Activated CD8-positive, alpha-beta memory T cell treated with anti-CD3 and anti-CD28 coated beads, Interleukin-2, amount 50 U/mL, for 1 hour (primary cell): Measurements from ENCODE around the gene CWC27.
A peak's percentile ranks its signal among the peaks of the same experiment; 100 is the strongest.
"Not testable (repeated sequence)": the region's sequence is repeated elsewhere in the genome, so short reads cannot be mapped to it uniquely, and the experiment has no call there.

Source experiments
- DNase-seq: peaks from one replicate; pipeline ENCODE4 v3.0.0-alpha.2; 2020; ENCODE audit errors: extremely low read depth

The CWC27 gene

DNA sequence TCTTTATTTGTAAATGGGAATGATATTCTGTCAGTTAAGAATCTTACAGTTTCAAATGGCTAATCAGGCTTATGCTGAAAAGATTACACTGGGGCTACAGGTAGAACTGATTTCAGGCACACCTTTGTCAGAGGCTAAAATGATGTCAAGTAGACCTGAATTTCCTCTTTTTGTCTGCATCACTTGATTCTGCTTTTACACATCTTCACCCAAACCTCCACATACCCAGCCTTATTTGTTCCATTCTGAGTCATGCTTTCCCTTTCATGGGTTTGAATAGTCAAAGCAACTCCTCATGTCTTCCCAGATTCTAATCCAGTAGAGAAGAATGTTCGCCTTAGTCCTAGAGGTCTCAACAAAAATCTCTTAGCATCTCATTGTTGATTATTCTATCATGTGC is 156.4 kb downstream of the CWC27 start:
- no peak for DNase-seq

DNA sequence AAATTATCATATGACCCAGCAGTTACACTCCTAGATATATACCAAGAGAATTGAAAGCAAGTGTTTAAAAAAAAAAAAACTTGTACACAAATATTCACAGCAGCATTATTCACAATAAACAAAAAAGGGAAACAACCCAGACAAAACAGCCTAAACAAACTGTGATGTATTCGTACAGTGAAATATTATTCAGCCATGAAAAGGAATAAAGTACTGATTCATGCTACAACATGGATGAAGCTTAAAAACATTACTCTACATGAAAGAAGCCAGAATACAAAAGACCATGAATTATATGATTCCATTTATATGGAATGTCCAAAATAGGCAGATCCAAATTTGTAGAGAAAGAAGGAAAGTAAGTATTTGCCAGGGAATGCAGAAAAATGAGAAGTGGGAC is 161.1 kb downstream of the CWC27 start:
- DNase-seq: no peak

DNA sequence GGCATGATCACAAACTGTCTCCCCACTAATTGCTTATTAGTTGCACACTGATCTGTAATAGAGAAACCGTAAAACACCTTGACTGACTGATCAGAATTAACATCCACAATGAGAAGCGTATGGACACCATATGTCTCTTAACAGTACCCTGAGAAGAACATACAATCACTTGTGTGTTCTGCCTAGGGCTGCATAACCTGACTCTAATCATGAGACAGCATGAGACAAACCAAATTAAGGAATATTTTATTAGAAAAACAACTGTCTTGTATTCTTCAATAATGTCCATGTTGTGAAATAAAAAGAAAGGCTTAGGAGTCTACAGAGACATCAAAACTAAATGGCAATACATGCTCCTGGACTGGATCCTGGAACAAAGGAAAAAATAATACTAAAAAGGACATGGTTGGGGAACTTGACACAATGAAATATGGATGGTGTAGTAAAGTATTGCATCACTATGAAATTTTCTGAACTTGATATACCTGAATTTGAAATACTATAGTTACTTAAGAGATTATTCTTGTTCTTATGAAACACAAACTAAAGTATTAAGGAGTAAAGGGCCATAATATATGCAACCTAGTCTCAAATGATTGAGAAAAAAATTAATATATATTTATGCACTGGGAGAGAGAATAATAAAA is 162.1 kb downstream of the CWC27 start:
- no peak for DNase-seq

DNA sequence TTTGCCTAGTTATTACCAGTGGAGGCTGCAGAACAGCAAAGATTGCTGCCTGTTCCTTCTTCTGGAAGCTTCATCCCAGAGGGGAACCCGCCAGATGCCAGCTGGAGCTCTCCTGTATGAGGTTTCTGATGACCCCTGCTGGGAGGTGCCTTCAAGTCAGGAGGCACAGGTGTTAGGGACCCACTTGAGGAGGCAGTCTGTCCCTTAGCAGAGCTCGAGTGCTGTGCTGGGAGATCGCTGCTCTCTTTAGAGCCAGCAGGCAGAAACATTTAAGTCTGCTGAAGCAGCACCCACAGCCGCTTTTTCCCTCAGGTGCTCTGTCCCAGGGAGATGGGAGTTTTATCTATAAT is 170.7 kb downstream of the CWC27 start:
- not testable (repeated sequence) for DNase-seq

DNA sequence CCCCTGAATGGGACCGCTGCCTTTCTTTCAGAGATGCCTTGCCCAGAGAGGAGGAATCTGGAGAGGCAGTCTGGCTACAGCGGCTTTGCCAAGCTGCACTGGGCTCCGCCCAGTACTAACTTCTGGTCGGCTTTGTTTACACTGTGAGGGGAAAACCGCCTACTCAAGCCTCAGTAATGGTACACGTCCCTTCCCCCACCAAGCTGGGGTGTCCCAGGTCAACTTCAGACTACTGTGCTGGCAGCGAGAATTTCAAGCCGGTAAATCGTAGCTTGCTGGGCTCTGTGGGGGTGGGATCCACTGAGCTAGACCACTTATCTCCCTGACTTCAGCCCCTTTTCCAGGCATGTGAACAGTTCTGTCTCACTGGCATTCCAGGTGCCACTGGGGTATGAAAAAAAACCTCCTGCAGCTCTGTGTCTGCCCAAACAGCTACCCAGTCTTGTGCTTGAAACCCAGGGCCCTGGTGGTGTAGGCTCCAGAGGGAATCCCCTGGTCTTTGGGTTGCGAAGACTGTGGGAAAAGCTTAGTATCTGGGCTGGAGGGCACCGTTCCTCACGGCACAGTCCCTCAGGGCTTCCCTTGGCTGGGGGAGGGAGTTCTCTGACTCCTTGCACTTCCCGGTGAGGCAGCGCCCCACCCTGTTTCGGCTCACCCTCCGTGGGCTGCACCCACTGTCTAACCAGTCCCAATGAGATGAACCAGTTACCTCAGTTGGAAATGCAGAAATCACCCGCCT is 171.2 kb downstream of the CWC27 start:
- DNase-seq: no peak

- DNase-seq: no peak
Observed at GRCh38 chr5:64942460-64942859, 173.7 kb downstream of the CWC27 start.

GRCh38 chr5:64944868-64945267 is 176.1 kb downstream of the CWC27 start:
- no peak for DNase-seq

GRCh38 chr5:64947031-64947430 is 178.3 kb downstream of the CWC27 start:
- DNase-seq: no peak

GRCh38 chr5:64947801-64948200 is 179.1 kb downstream of the CWC27 start:
- DNase-seq: no peak

- DNase-seq: no peak
Observed at GRCh38 chr5:64949331-64949730, 180.6 kb downstream of the CWC27 start.

GRCh38 chr5:64952951-64953673 is 184.4 kb downstream of the CWC27 start:
- DNase-seq: no peak

DNA sequence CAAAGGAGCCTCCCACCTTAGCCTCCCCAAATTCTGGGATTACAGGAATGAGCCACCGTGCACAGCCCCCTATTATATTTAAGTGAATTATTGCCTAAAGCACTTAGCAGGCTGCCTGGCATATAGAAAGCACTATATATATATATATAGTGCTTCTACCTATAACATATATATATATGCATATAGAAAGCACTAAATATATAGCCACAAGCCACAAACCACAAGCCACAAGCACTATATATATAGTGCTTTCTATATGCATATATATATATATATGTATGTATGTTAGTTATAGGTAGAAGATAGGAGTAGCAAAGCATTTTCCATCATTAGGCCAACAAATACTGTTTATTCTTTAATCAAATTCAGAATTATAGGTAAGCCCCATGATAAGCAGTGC is 185.8 kb downstream of the CWC27 start:
- DNase-seq: no peak

GRCh38 chr5:64958757-64959391 is 190.1 kb downstream of the CWC27 start:
- peak; percentile 1 for DNase-seq

- no peak for DNase-seq
Observed at GRCh38 chr5:64963278-64963677, 194.5 kb downstream of the CWC27 start.

DNA sequence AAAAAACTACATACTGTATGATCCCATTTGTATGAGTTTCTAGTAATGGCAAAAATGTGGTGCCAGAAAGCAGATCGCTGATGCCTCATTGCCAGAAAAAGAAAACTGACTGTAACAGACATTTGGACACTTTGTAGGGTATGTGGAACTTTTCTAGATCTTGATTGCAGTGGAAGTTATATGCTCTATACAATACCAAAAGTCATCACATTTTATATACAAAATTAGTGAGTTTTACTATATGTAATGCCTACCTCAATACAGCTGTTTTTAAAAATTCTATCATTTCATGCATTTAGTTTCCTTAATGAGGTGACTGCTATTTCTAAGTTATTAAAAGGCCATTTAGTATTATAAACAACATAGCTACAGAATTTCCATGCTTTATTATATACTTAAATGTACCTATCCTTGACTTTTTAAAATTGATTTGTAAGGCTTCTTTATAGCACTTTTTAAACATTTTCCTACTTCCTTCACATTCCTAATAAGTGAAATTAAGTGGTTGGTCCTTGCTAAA is 199.9 kb downstream of the CWC27 start:
- DNase-seq: no peak

DNA sequence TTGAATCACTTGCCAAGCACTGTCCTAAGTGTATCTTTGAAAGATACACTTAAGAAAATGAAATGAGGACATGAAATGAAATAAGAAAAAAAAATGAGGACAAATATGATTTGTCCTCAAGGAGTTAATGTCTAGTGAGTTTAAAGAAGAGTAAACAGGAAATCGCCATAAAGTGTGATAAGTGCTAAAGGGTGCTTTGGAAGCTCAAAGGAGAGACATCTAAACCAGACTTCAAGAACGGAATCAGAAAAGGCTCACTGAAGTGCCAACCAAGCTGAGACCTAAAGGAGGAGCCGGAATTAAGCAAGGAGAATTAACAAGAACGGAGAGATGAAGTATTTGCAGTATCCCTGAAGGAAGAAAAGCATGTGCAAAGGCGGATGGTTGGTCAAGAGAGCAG is 200.8 kb downstream of the CWC27 start:
- no peak for DNase-seq

- no peak for DNase-seq
Observed at GRCh38 chr5:64971513-64971912, 202.8 kb downstream of the CWC27 start.

DNA sequence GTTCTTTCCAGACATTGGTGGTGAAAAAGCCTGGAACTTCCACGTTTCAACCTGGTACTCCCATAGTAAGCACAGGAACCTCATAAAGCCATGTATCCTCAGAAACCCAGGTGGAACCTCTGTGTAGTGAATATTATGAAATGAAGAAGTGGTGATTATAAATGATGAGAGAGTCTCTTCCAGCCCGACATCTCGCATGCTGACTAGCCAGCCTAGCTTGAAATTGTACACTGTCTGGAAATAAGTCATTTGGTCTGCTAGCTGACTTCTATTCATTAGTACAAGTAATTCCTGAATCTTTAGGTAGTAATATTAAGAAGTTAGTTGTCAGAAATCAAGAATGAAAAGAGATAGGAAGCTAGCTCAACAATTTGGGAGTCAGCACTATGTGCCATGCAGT is 203.3 kb downstream of the CWC27 start:
- no peak for DNase-seq

GRCh38 chr5:64972591-64972990 is 203.9 kb downstream of the CWC27 start:
- DNase-seq: no peak

- DNase-seq: no peak
Observed at GRCh38 chr5:64973215-64973614, 204.5 kb downstream of the CWC27 start.

GRCh38 chr5:64977779-64978178 is 209.0 kb downstream of the CWC27 start:
- DNase-seq: no peak

DNA sequence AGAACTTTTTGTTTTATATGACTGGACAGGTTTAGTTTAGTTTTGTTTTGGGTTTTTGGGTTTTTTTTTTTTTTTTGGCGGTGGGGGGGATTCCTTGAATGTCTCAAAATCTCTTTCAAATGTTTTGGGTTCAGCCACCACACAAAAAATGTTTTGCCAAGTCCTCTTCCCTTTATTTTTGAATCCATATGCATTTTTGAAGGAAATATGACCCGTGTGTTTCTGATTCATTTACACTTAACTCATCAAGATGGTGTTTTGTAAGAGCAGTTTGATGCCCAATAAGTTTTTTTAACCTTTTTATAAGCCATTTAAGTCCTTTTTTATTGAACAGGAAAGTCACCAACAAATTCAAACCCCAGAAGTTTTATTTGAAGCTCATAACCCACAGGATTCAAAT is 209.8 kb downstream of the CWC27 start:
- DNase-seq: no peak
